Activated naive CD8-positive, alpha-beta T cell treated with anti-CD3 and anti-CD28 coated beads for 36 hours (primary cell): Measurements from ENCODE around the gene AP1S1. TPM values are rescaled to one million over a fixed set of nuclear protein-coding genes. Genes with fewer than 3 reads are reported as not detected.
"Not testable (repeated sequence)": the region's sequence is repeated elsewhere in the genome, so short reads cannot be mapped to it uniquely, and the experiment has no call there.

Experiments
- DNase-seq: peaks from one replicate; pipeline ENCODE4 v3.0.0; 2021
- H3K27ac Mint-ChIP-seq: one replicate; pipeline ENCODE4 v1.8.0; 2022; ENCODE audit warnings: mild to moderate bottlenecking, moderate library complexity, mixed read lengths
- H3K27me3 Mint-ChIP-seq: one replicate; pipeline ENCODE4 v1.8.0; 2022; ENCODE audit warnings: mild to moderate bottlenecking, mixed read lengths
- H3K36me3 Mint-ChIP-seq: one replicate; pipeline ENCODE4 v1.8.0; 2021; ENCODE audit warnings: mild to moderate bottlenecking, mixed read lengths
- H3K4me1 Mint-ChIP-seq: one replicate; pipeline ENCODE4 v1.8.0; 2021; ENCODE audit warnings: mixed read lengths
- H3K4me3 Mint-ChIP-seq: one replicate; pipeline ENCODE4 v1.8.0; 2022; ENCODE audit warnings: mild to moderate bottlenecking, moderate library complexity, mixed read lengths
- H3K9me3 Mint-ChIP-seq: one replicate; pipeline ENCODE4 v1.8.0; 2022; ENCODE audit warnings: mixed read lengths
- total RNA-seq, 2 experiments: library from RNA; stranded (reverse); gene quantifications; one replicate each; pipeline ENCODE4 v1.2.3, GENCODE V29; 2021

The AP1S1 gene
- total RNA-seq, 2 experiments from 2014 or later: 30.1 to 38.4 TPM

DNA sequence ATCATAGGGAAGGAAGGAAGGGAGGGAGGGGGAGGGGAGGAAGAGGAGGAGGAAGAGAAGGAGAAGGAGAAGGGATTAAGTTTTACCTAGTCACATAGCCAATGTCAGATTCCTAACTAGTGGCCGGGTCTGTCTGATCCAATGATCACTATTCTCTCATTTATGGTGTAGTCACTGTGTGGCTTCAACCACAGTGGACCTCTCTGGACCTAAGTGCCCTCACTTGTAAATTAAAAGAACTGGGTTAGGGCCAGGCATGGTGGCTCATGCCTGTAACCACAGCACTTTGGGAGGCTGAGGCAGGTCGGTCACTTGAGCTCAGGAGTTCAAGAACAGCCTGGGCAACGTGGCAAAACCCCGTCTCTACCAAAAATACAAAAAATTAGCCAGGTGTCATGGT, 34.0 kb upstream of the AP1S1 start:
- no peak overlapping the region for H3K4me3 Mint-ChIP-seq
- peaks cover 20% of the 10 kb centered on the region for H3K4me1 Mint-ChIP-seq
- H3K27ac Mint-ChIP-seq: no peak overlapping the region
- H3K36me3 Mint-ChIP-seq: no peaks in the 10 kb centered on the region
- H3K27me3 Mint-ChIP-seq: peaks cover 53% of the 10 kb centered on the region
- DNase-seq: no peak
- no peaks in the 10 kb centered on the region for H3K9me3 Mint-ChIP-seq

DNA sequence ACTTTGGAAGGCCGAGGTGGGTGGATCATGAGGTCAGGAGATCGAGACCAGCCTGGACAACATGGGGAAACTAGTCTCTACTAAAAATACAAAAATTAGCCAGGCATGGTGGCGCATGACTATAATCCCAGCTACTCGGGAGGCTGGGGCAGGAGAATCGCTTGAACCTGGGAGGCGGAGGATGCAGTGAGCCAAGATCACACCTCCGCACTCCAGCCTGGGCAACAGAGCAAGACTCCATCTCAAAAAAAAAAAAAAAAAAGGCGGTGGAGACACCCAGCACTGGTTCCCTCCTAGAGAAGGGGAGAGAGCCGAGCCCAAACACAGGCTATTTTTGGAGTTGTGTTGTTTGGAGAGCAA, 32.7 kb upstream of the AP1S1 start:
- not testable (repeated sequence) for DNase-seq, H3K36me3 Mint-ChIP-seq, H3K9me3 Mint-ChIP-seq, H3K27ac Mint-ChIP-seq
- H3K27me3 Mint-ChIP-seq: peaks cover 64% of the 10 kb centered on the region
- peaks cover 29% of the 10 kb centered on the region for H3K4me1 Mint-ChIP-seq
- peak overlapping the region; percentile 66 for H3K4me3 Mint-ChIP-seq

DNA sequence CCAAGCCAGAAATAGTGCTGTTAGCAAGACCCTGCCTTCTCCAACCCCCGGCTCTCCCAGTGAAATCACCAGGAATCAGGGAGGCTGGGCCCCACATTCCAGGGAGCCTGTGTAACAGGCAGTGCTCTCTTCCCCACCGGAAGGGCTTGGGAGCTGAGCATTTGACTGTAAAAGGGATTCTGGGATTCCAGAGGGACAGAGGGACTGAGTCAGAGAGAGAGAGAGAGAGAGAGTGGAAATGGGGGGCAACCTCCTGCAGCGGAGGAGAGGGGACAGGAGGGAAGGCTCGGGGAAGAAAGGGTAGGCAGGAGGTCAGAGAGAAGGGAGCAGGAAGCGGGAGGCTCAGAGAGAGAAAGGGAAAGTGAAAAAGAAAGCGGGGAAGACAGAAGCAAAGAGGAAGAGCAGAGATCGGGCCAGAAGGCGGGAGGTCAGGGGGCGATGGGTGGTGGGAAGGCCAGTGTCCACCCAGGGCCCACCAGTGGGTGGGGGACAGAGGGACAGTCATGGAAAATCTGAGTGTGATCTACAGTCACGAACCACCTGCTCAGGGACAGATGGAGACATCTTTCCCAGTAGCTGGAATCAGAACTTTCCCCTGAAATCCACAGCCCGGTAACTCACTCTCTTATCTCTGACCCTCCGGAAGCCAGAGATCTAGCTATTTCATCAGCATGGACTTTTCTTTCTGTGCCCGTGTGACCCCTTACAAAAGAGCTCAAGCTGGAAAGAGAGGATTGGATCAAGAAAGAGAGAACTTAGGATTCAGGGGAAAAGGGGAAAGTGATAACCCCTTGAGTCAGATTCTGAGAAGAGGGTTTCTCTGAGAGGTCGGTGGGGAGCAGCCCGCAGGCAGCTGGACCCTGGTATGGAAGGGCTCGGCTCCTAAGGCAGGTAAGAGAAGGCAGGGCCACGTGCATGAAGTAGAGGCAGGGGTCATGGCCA, 32.0 kb upstream of the AP1S1 start:
- H3K9me3 Mint-ChIP-seq: no peaks in the 10 kb centered on the region
- peak overlapping the region; percentile 47 for H3K27ac Mint-ChIP-seq
- H3K27me3 Mint-ChIP-seq: peaks cover 71% of the 10 kb centered on the region

DNA sequence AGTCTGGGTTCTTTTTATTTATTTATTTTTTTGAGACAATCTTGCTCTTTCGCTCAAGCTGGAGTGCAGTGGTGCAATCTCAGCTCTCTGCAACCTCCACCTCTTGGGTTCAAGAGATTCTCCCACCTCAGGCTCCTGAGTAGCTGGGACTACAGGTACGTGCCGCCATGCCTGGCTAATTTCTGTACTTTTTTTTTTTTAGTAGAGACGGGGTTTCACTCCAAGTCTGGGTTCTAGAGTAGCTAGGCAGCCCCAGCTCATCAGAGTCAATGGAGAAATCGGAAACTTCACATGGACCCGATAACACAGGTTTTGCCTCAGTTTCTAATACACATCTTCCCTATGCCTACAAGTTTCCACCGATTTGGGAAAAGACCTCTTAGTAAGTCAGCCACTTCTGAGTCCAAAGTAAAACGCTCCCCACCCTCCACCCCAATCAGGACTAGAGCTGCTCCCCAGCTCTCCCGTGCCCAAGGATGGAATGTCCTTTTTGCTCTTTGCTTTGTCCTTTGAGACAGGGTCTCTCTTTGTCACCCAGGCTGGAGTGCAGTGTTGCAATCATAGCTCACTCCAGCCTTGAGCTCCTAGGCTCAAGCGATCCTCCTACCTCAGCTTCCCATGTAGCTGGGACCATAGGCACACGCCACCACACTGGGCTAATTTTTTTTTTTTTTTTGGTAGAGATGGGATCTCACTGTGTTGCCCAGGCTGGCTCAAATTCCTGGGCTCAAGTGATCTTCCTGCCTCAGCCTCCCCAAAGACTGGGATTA, 31.2 kb upstream of the AP1S1 start:
- no peak for DNase-seq

More for the DNA sequence above, 32.0 kb upstream of the AP1S1 start:
- Mint-ChIP-seq H3K4me1 (peaks cover 36% of the 10 kb centered on the region), H3K4me3 (peak overlapping the region; percentile 66), H3K36me3 (no peaks in the 10 kb centered on the region)
- DNase-seq: no peak

DNA sequence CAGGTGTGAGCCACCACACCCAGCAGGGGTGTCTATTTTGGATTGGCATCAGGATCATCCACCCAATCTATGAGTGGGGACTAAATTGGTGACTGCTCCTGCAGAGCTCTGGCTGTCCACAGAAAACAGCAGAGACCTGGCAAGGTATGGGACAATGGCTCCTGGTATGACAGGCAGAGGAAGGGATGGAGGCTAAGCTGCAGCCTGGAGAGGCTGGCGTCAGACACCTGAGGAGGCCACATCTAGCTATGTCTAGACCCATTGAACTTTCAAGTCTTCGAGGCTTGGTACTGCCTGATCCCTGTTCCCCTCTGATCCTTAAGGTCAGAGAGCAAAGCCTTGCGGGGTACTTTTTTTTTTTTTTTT, 30.6 kb upstream of the AP1S1 start:
- H3K27ac Mint-ChIP-seq: no peak overlapping the region
- H3K27me3 Mint-ChIP-seq: peaks cover 85% of the 10 kb centered on the region
- no peak overlapping the region for H3K4me3 Mint-ChIP-seq
- DNase-seq: no peak
- H3K9me3 Mint-ChIP-seq: no peaks in the 10 kb centered on the region
- peaks cover 43% of the 10 kb centered on the region for H3K4me1 Mint-ChIP-seq
- no peaks in the 10 kb centered on the region for H3K36me3 Mint-ChIP-seq

More for the DNA sequence above, 31.2 kb upstream of the AP1S1 start:
- no peak overlapping the region for H3K27ac Mint-ChIP-seq
- peaks cover 79% of the 10 kb centered on the region for H3K27me3 Mint-ChIP-seq
- no peaks in the 10 kb centered on the region for H3K36me3 Mint-ChIP-seq
- H3K9me3 Mint-ChIP-seq: no peaks in the 10 kb centered on the region
- H3K4me1 Mint-ChIP-seq: peaks cover 41% of the 10 kb centered on the region
- H3K4me3 Mint-ChIP-seq: no peak overlapping the region

DNA sequence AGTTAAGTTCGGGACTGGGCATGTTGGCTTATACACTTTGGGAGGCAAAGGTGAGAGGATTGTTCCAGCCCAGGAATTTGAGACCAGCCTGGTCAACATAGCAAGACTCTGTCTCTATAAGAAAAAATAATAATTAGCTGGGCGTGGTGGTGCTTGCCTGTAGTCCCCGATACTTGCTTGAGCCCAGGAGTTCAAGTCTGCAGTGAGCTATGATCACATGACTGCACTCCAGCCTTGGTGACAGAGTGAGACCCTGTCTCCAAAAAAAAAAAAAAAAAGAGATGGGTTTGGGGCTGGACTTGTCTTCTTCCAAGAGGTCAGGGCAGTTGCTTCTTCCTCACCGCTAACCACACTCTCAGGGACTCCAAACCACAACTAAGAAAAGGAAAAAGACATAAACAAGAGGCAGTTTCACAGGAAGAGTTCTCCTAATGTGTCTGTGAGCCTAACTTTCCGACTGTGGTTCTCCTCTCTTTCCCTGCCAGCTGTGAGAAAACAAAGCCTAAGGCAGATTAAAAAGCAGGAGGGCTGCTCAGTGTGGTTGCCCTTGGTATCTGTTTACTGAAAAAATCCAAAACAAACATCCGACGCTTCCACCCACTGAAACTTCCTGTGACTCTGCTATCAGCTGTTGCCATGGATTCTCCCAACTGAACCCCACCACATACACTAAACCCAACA, 29.8 kb upstream of the AP1S1 start:
- no peak overlapping the region for H3K27ac Mint-ChIP-seq
- H3K4me3 Mint-ChIP-seq: peak overlapping the region; percentile 37
- no peak for DNase-seq
- H3K36me3 Mint-ChIP-seq: no peaks in the 10 kb centered on the region
- H3K4me1 Mint-ChIP-seq: peaks cover 43% of the 10 kb centered on the region
- H3K9me3 Mint-ChIP-seq: no peaks in the 10 kb centered on the region
- peaks cover 86% of the 10 kb centered on the region for H3K27me3 Mint-ChIP-seq

DNA sequence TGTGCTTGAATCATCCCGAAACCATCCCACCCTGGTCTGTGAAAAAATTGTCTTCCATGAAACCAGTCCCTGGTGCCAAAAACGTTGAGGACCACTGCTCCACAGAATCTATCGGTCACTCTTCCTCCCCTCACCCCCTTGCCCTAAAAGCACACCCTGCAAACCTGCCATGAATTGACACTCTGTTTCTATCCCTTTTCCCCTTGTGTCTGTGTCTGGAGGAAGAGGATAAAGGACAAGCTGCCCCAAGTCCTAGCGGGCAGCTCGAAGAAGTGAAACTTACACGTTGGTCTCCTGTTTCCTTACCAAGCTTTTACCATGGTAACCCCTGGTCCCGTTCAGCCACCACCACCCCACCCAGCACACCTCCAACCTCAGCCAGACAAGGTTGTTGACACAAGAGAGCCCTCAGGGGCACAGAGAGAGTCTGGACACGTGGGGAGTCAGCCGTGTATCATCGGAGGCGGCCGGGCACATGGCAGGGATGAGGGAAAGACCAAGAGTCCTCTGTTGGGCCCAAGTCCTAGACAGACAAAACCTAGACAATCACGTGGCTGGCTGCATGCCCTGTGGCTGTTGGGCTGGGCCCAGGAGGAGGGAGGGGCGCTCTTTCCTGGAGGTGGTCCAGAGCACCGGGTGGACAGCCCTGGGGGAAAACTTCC, 28.2 kb upstream of the AP1S1 start:
- H3K4me1 Mint-ChIP-seq: peaks cover 40% of the 10 kb centered on the region
- H3K4me3 Mint-ChIP-seq: no peak overlapping the region
- DNase-seq: no peak
- peaks cover 76% of the 10 kb centered on the region for H3K27me3 Mint-ChIP-seq
- no peak overlapping the region for H3K27ac Mint-ChIP-seq
- no peaks in the 10 kb centered on the region for H3K9me3 Mint-ChIP-seq
- no peaks in the 10 kb centered on the region for H3K36me3 Mint-ChIP-seq

DNA sequence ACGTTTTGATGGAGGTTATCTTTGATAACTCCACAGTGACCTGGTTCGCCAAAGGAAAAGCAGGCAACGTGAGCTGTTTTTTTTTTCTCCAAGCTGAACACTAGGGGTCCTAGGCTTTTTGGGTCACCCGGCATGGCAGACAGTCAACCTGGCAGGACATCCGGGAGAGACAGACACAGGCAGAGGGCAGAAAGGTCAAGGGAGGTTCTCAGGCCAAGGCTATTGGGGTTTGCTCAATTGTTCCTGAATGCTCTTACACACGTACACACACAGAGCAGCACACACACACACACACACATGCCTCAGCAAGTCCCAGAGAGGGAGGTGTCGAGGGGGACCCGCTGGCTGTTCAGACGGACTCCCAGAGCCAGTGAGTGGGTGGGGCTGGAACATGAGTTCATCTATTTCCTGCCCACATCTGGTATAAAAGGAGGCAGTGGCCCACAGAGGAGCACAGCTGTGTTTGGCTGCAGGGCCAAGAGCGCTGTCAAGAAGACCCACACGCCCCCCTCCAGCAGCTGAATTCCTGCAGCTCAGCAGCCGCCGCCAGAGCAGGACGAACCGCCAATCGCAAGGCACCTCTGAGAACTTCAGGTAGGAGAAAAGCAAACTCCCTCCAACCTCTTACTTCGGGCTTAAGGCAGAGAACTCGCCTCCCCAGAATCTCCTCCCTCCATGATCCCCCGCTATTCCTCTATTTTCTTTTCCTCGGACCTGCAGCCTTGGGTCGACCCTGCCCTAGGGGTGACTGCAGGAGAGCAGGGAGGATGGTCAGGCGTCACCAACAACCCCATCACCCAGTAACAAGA, 27.4 kb upstream of the AP1S1 start, which contains the start of gene SERPINE1:
Gene SERPINE1, plus strand, starts transcription at position 454 of the 809 bp plus-strand sequence. CDS start 1,290 bp downstream, outside the sequence.
- no peaks in the 10 kb centered on the region for H3K9me3 Mint-ChIP-seq
- peaks cover 39% of the 10 kb centered on the region for H3K4me1 Mint-ChIP-seq
- H3K4me3 Mint-ChIP-seq: peak within 1 kb of the TSS; percentile 57
- H3K36me3 Mint-ChIP-seq: no peaks in the 10 kb centered on the region
- peaks cover 74% of the 10 kb centered on the region for H3K27me3 Mint-ChIP-seq
- DNase-seq: peak; percentile 62
- H3K27ac Mint-ChIP-seq: no peak within 1 kb of the TSS

DNA sequence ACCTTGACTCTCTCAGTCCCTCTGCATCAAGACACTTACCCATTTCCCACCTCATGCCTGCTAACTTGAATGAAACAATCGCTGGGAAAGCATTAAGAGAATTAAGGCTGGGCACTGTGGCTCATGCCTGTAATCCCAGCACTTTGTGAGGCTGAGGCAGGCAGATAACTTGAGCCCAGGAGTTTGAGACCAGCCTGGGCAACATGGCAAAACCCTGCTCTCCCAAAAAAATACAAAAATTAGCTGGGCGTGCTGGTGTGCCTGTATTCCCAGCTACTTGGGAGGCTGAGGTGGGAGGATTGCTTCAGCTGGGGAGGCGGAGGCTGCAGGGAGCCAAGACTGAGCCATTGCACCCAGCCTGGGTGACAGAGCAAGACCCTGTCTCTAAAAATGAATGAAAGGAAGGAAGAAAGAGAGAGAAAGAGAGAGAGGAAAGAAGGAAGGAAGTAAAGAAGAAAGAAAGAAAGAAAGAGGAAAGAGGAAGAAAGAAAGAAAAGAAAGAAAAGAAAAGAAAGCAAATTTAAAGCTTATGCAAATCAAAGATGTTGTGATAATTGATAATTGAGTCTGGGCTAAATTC, 26.7 kb upstream of the AP1S1 start:
- Mint-ChIP-seq H3K36me3 (no peaks in the 10 kb centered on the region), H3K4me3 (no peak overlapping the region), H3K27me3 (peaks cover 74% of the 10 kb centered on the region), H3K27ac (no peak overlapping the region), H3K9me3 (no peaks in the 10 kb centered on the region), H3K4me1 (peaks cover 32% of the 10 kb centered on the region)
- no peak for DNase-seq

DNA sequence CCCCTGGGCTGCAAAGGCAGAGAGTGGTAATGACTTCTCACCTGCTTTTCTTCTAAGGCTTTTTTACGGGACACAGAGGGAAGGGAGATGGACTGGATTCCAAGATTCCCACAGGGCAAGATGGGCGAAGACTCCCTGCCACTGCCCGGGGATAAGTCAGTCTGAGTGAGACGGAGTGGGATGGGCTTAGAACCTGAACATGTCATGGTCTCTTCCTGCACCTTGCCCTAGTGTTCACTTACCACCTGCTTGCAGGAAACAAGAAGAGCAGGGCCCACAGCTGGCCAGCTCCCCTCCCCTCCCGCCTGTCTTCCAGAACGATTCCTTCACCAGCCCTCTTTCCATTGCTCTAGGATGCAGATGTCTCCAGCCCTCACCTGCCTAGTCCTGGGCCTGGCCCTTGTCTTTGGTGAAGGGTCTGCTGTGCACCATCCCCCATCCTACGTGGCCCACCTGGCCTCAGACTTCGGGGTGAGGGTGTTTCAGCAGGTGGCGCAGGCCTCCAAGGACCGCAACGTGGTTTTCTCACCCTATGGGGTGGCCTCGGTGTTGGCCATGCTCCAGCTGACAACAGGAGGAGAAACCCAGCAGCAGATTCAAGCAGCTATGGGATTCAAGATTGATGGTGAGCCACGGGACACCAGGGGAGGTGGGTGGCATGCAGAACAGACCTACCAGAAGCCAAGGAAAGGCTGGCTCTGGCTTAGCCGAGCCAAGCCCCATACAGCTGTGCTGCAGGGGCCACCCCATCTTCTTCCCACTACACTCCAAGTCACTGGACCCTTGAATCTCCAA, 26.0 kb upstream of the AP1S1 start:
- Mint-ChIP-seq H3K4me1 (peaks cover 31% of the 10 kb centered on the region), H3K36me3 (no peaks in the 10 kb centered on the region), H3K27ac (no peak overlapping the region), H3K27me3 (peaks cover 69% of the 10 kb centered on the region), H3K4me3 (no peak overlapping the region), H3K9me3 (no peaks in the 10 kb centered on the region)
- DNase-seq: no peak

DNA sequence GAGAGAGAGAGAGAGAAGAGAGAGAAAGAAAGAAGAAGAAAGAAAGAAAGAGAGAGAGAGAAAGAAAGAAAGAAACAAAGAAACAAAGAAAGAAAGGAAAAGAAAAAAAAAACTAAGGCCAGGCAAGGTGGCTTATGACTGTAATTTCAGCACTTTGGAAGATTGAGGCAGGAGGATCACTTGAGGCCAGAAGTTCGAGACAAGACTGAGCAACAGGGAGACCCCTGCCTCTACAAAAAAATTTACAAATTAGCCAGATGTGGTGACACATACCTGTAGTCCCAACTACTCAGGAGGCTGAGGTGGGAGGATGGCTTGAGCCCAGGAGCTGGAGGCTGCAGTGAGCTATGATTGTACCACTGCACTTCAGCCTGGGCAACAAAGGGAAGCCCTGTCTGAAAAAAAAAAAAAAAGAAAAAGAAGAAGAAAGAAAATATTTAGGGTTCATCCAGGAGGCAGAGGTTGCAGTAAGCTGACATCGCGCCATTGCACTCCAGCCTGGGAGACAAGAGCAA, 24.6 kb upstream of the AP1S1 start:
- no peak overlapping the region for H3K4me3 Mint-ChIP-seq
- no peaks in the 10 kb centered on the region for H3K9me3 Mint-ChIP-seq

DNA sequence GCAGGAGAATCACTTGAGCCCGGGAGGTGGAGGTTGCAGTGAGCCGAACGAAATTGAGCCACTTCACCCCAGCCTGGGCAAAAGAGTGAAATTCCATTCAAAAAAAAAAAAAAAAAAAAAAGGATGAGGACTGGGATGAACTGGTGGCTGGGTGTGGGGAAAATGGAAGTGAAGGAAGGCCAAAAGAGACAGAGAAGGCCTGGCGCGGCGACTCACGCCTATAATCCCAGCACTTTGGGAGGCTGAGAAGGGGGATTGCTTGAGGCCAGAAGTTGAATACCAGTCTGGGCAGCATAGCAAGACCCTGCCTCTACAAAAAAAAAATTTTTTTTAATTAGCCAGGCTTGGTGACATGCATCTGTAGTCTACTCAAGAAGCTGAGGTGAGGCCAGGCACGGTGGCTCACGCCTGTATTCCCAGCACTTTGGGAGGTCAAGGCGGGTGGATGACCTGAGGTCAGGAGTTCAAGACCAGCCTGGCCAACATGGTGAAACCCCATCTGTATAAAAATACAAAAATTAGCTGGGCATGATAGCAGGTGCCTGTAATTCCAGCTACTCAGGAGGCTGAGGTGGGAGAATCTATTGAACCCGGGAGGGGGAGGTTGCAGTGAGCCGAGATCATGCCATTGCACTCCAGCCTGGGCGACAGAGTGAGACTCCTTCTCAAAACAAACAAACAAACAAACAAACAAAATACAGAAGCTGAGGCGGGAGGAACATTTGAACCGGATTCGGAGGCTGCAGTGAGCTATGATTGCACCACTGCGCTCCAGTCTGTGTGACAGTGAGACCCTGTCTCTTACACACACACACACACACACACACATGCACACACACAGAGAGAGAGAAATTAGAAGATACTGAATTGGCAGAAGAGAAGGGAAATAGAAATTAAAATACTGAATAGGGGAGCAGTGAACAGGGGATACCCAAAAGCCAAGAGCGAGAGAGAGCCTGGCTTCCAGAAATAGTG, 21.4 kb upstream of the AP1S1 start:
- not testable (repeated sequence) for DNase-seq, H3K27ac Mint-ChIP-seq, H3K36me3 Mint-ChIP-seq, H3K9me3 Mint-ChIP-seq, H3K4me3 Mint-ChIP-seq
- peaks cover 35% of the 10 kb centered on the region for H3K4me1 Mint-ChIP-seq
- peaks cover 29% of the 10 kb centered on the region for H3K27me3 Mint-ChIP-seq

More for the DNA sequence above, 24.6 kb upstream of the AP1S1 start:
- peaks cover 59% of the 10 kb centered on the region for H3K27me3 Mint-ChIP-seq
- no peaks in the 10 kb centered on the region for H3K36me3 Mint-ChIP-seq
- no peak overlapping the region for H3K27ac Mint-ChIP-seq
- H3K4me1 Mint-ChIP-seq: peaks cover 35% of the 10 kb centered on the region
- DNase-seq: no peak
